ENCODE results near the gene OR2B6.
"Not testable (repeated sequence)": the region's sequence is repeated elsewhere in the genome, so short reads cannot be mapped to it uniquely, and the experiment has no call there.

The OR2B6 gene

DNA sequence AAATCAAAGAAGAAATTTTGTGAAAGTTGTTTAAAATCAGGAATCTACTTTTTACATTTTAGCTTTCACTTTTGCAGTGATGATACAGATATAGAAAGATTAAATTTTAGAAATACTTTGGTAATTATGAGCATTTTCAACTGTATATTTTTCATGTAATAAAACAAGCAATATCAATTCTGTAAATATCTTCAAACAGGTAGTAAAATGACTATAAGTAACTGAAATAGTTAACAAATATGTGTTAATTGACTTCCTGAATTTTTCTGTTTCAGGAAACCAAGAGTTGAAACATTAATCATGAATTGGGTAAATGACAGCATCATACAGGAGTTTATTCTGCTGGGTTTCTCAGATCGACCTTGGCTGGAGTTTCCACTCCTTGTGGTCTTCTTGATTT lies at the start of gene OR2B6:
OR2B6 (plus strand) TSS at position 301 of the 400 bp plus-strand sequence; CDS start at position 301, 0 bp downstream.
- no peak for DNase-seq (ENCODE audit: low spot score)

DNA sequence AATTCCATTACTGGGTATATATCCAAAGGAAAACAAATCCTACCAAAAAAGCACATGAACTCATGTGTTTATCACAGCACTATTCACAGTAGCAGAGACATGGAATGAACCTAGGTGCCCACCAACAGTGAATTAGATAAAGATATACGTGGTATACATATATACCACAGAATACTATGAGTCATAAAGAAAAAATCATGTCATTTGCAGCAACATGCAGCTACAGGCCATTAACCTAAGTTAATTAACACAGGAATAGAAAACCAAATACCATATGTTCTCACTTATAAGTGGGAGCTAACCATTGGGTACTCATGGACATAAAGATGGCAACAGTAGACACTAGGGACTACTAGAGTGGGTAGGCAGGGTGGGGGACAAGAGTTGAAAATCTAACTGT lies 49.0 kb upstream of the OR2B6 start:
- no peak for DNase-seq (ENCODE audit: low spot score)

DNA sequence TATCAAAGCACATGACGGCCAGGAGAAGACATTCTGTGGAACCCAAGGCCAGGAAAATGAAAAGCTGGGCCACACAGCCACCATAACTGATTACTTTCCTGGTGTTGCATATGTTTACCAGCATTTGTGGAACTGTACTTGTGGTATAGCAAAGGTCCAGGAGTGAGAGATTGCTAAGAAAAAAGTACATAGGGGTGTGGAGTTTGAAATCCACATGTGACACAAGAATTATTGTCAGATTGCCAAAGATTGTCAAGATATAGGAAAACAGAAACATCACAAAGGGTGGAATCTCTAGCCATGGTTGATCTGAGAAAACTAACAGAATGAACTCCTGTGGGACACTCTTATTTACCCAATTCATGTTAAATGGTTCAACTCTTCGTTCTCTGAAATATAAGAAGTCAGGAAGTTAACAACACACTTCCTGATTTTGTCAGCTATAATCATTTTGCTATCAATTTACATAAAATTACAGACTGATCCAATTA lies 45.0 kb upstream of the OR2B6 start, which contains the start of gene OR2B2:
OR2B2 (minus strand) TSS at position 441 of the 491 bp plus-strand sequence; CDS start at position 364, 77 bp downstream.
- no peak for DNase-seq (ENCODE audit: low spot score)

DNA sequence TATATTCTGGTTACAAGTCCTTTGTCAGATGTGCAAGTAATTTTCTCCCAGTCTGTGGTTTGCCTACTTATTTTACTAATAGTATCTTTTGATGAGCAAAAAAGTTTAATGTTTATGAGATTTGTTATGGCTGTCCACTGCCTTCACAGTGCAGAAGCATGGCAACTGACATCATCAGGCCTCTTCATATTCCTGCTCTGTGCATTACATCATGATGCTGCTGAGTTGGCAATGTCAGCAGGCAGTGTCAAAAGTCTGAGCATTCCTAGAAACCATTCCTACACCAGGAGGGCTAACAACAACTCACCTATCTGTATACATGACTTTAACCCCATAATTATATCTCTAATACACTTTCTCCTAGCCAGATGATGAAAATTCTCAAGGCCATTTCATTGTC lies 34.1 kb upstream of the OR2B6 start:
- DNase-seq (ENCODE audit: low spot score): no peak

DNA sequence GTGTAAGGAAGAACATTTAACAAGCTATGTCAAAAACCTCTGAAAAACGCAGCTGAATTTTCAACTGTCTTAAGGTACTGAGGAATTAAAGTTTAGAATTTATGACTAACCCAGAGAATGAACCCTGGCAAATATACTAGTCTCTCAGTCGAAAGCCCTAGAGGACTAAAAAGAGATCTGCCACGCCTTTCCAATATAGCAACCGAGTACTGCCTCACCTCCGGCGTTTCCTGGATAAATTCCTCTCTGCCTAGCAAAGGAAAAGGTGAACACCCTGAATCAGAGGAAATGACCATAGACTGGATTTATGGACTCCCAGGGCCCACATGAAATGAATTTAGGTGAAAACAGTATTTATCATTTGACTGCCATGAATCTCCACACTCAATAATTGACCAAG lies 32.9 kb upstream of the OR2B6 start:
- no peak for DNase-seq (ENCODE audit: low spot score)

DNA sequence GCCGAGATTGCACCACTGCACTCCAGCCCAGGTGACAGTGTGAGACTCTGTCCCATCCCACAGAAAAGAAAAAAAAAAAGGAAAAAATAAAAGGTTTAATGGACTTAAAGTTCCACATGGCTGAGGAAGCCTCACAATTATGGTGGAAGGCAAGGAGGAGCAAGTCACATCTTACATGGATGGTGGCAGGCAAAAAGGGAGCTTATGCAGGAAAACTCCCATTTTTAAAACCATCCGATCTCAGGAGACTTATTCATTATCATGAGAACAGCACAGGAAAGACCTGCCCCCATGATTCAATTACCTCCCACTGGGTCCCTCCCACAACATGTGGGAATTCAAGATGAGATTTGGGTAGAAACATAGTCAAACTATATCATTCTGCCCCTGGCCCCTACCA lies 29.0 kb upstream of the OR2B6 start:
- DNase-seq (ENCODE audit: low spot score): not testable (repeated sequence)

DNA sequence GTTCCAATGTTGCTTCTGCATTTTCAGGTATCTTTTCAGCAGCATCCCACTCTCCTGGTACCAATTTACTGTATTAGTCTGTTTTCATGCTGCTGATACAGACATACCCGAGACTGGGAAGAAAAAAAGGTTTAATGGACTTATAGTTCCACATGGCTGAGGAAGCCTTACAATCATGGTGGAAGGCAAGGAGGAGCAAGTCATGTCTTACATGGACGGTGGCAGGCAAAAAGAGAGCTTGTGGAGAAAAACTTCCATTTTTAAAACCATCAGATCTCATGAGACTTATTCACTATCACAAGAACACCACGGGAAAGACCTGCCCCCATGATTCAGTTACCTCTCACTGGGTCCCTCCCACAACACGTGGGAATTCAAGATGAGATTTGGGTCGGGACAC lies 27.1 kb upstream of the OR2B6 start:
- DNase-seq (ENCODE audit: low spot score): not testable (repeated sequence)

DNA sequence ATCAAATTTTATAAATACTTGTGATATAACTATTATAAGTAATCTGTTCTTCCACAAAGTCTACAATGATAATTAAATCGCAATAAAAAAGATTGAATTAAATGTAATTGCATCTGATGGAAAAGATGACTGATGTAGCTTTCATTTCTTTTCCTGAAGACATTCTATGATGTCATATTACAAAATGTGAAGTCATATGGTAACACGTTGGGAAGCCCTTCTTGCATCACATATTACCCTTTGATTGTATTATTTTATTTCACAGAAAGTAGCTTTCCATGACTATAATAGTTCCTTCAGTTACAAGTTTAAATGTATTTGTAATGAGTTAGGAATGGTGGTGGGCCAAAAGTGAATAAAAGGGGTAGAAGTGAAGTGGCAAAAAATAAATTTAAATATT lies 25.8 kb upstream of the OR2B6 start:
- DNase-seq (ENCODE audit: low spot score): no peak

DNA sequence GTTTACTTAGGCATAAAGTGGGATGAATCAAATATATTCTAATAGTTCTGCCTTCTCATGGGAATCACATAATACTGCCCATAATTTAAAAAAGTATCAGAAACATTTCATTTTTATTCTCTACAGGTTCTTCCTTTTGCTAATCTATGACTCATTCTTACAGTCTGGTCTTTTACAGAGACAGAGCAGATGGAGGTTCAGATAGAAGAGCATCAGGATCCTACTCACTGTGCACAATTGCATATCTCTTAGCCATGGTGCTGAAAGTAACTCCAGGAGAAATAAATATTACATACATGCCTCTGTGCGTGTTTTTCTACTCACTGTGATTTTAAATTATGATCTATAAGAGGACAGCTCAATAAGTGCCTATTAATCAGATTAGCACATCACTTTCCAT lies 16.3 kb upstream of the OR2B6 start:
- DNase-seq (ENCODE audit: low spot score): no peak

DNA sequence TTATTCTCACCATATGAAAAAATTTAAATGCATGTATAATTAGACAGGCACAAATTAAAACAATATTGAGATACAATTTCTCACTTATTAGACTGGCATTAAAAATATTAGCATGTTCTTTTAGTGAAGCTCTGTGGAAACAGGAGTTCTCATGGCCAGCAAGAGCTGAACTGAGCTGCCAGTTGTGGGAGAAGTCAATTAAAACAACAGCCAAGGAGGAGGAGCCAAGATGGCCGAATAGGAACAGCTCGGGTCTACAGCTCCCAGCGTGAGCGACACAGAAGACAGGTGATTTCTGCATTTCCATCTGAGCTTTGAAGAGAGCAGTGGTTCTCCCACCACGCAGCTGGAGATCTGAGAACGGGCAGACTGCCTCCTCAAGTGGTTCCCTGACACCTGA lies 14.0 kb upstream of the OR2B6 start:
- not testable (repeated sequence) for DNase-seq (ENCODE audit: low spot score)

DNA sequence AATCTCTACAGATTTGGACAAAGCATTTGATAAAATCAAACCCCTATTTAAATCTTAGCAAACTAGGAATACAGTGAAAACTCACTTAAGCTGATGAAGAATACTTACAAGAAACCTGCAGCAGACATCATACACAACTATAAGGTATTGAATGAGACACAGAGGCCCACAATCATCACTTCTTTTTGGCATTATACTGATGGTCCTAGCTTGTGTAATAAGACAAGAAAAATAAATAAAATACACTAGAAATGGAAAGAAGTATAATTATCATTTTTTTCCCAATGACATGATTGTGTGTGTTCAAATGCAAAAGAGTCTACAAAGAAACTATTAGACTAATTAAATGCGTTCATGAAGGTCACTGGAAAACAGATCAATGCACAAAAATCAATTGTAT lies 8.8 kb upstream of the OR2B6 start:
- no peak for DNase-seq (ENCODE audit: low spot score)

DNA sequence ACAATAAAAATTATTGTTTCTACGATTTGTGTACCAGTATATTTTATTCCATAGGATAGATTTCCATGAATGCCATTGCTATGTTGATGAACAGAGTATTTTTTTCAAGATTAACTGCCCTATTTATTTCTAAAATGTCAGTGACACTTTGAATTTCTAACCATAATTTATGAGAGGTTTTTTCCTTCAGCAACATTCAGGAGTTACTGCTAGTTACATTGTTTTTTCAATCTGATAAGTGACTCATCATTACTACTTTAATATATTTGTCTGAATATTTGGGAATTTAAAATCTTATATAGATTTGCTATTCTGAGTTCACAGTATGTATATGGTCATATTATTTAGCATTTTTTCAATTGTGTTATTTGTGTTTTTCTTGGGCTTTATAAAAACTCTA lies 6.0 kb upstream of the OR2B6 start:
- DNase-seq (ENCODE audit: low spot score): no peak

DNA sequence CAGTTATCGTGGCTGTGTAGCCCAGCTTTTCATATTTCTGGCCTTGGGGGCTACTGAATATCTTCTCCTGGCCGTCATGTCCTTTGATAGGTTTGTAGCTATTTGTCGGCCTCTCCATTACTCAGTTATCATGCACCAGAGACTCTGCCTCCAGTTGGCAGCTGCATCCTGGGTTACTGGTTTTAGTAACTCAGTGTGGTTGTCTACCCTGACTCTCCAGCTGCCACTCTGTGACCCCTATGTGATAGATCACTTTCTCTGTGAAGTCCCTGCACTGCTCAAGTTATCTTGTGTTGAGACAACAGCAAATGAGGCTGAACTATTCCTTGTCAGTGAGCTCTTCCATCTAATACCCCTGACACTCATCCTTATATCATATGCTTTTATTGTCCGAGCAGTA lies 475 bp downstream of the OR2B6 start:
- no peak for DNase-seq (ENCODE audit: low spot score)

DNA sequence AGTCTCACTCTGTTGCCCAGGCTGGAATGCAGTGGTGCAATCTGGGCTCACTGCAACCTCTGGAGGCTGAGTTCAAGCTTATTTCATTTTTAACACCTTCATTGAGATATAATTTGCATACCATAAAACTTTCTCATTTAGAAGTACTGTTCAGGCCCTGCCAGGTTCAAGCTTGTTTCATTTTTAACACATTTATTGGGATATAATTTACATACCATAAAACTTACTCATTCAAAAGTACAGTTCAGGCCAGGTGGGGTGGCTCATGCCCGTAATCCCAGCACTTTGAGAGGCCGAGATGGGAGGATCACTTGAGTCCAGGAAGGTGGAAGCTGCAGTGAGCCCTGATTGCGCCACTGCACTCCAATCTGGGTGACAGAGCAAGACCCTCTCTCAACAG lies 5.5 kb downstream of the OR2B6 start:
- DNase-seq (ENCODE audit: low spot score): no peak

DNA sequence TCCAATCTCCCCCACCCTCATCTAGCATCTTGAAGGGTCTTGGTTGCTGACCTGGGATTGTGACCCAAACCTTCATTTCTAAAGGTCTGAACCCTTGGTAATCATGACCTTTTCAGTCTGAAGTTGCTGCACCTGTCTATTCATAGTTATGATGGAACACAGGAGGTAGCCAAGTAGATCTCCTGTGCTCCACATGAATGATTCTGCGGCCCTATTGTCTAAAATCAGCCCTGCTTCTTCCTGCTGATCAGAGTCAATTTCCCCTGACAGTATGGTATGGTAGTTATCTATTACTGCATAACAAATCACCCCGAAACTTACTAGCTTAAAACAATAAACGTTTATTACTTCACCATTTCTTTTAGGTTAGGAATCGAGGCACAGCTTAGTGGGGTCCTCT lies 9.0 kb downstream of the OR2B6 start:
- peak; percentile 50 for DNase-seq (ENCODE audit: low spot score)

DNA sequence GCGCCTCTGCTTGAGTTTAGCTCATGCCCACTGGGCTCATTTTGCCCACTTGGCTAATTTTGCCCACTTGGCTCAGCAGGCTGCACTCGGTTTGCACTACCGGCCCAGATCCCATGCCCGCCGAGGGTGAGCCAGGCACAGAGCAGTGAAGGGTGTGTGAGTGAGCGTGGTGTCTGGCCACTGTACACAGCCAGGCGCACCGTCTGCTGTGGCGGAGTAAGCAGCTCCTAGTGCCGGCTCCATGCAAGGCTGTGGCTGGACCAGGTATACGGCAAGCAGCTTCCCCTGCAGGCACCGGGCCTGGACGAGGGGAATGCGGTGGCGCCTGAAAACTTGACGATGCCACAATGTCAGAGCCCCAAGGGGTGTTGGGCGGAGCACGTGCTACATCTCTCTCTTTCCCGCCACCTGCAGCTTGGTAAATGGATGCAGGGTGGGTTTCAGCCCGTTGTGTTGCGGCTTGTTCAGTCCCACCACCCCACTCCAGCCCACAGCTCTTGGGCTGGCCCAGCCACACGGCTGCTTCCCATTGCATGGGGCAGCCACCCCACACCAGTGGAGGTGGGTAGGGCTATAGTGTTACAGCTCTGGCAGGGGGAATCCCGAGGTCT lies 9.9 kb downstream of the OR2B6 start:
- no peak for DNase-seq (ENCODE audit: low spot score)

DNA sequence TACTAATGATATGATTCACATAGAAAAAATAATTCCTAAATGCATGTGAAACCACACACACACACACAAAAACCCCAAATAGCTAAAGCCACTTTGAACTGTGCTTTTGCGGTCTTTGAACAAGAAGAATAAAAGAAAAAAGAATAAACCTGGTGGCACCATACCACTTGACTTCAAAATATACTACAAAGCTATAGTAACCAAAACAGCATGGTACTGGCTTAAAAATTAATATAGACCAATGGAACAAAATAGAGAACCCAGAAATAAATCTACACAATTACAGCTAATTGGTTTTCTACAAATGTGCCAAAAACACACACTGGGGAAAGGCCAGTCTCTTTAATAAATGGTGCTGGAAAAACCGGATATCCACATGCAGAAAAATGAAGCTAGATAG lies 13.4 kb downstream of the OR2B6 start:
- DNase-seq (ENCODE audit: low spot score): no peak

DNA sequence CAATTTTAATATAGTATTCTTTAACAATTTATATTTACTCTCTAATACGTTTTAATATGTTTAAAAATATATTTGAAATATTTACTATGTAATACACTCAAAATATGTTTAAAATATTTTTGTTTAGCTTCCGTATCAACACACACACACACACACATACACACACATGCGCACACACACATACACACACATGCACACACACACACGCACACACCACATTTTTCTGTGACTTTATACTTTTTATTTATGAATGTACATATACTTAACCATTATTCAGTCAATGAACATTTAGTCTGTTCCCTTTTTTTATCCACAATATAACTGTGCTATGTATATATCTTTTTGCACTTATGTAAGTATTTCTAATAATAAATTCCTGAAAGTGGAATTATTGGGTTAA lies 15.7 kb downstream of the OR2B6 start:
- DNase-seq (ENCODE audit: low spot score): no peak

DNA sequence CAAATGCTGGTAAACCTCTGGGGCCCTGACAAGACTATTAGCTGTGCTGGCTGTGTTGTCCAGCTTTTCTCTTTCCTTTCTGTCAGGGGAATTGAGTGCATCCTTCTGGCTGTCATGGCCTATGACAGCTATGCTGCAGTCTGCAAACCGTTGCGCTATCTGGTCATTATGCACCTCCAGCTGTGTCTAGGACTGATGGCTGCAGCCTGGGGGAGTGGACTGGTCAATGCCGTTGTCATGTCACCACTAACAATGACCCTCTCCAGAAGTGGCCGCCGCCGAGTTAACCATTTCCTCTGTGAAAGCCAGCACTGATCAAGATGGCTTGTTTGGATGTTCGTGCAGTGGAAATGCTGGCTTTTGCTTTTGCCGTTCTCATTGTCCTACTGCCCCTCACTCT lies 20.3 kb downstream of the OR2B6 start:
- DNase-seq (ENCODE audit: low spot score): no peak

DNA sequence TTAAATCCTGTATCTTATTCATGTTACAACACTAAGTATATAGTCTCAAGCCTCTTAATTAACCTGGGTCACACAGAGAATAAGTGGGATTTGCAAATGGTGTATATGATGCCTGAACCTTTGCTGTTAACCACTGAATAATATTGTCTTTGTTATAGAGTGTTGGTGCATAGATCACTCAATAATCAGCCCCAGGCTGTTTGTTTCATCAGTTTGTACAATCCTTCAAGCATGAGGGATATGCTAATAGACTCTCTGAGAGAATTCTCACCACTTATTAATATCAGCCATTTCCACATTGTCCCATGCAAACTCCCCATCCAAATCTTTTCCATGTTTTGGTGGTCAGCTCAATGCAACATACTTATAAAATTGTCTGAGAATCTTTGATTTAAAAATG lies 21.7 kb downstream of the OR2B6 start:
- no peak for DNase-seq (ENCODE audit: low spot score)

DNA sequence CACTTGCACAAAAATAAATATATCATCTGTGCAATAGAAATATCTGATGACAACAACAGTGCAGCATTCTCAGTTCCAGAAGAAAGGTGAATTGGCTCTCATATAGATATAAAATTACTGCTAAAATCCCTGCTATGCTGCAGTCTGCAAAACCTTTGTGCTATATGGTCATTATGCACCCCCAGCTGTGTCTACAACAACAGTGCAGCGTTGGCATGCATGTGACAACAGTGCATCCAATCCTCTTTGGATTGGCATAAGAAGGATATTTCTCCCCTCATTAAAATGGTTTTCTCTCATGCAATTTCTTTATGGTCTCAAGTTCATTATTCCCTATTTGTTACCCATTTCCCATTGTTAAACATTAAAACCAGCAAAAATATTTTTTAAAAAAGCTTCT lies 23.1 kb downstream of the OR2B6 start:
- DNase-seq (ENCODE audit: low spot score): no peak

DNA sequence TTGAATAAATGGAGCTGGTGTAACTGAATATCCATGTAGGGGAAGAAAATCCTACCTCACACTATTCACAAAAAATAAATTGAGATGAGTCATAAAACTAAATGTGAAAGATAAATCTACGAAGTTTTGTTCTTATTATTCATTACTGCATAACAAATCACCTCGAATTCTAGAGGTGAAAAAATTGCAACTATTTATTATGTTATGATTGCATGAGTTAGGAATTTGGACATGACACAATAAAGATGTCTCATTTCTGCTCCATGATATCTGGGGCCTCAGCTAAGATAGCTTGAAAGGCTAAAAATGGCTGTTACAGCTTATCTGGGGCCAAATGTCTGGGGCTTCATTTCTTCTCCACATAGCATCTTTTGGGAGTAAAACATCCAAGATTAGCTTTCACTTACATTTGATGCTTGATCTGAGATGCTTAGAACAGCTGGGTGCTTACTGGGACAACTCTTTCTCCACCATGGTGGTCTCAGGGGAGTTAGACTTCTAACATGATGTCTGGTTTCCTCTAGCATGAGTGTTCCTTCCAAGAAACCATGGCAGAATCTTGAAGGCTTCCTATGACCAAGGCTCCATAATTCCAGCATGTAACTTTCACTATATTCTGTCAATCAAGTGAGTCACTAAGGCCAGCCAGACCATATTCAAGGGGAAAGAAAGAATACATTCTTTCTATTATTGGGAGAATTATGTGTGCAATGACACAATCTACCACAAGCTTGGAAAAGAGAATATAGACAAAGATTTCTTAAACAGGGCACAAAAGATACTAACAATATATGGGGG lies 30.1 kb downstream of the OR2B6 start:
- no peak for DNase-seq (ENCODE audit: low spot score)

DNA sequence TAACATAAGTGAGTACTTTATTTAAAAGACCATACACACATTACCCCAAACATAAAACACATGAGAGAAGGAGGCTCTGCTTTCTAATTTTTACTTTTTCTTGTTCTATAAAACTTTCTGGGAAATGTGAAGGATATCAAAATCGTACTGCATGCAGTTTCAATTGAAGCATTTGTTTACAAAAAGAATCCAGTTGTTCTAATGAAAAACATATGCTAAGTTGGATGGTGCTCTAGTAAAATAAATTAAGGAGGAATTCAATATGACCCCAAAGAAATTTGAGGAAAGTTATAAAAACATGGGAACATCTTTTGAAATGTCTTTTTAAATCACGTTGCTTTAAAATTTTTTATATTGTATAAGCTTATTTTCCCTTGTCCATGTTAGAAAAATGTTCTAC lies 37.6 kb downstream of the OR2B6 start:
- DNase-seq (ENCODE audit: low spot score): no peak
